ENCODE results near the gene ITGB3. TPM values are rescaled to one million over a fixed set of nuclear protein-coding genes. Genes with fewer than 3 reads are reported as not detected.
"Not testable (repeated sequence)": the region's sequence is repeated elsewhere in the genome, so short reads cannot be mapped to it uniquely, and the experiment has no call there.

ITGB3 gene
- total and polyA plus RNA-seq, 2 of the 4 experiments (the other 2 are of a cell fraction) = 9.8 to 17.6 TPM

GRCh38 chr17:47217279-47217678 is 36.3 kb upstream of the ITGB3 start:
- BruUV-seq (replicated peaks); POLR2A ChIA-PET (ENCODE audit: unreplicated experiment); H4K91ac ChIP-seq (ENCODE audit: insufficient read depth, low read depth, low read length); H4K20me1 ChIP-seq (ENCODE audit: insufficient read depth, low read length); H3K4me2 ChIP-seq (ENCODE audit: low read depth, low read length); H2AK9ac ChIP-seq (replicated peaks; ENCODE audit: low read depth, low read length, poor library complexity); H3K23ac ChIP-seq (ENCODE audit: low read depth, low read length); H2BK120ac ChIP-seq (ENCODE audit: low read depth, low read length); H2BK20ac ChIP-seq (ENCODE audit: low read depth, low read length); in situ Hi-C loops (cut with MboI; ENCODE audit: low sequenced_read_pairs); H3K56ac ChIP-seq (ENCODE audit: extremely low read depth, insufficient read depth, low read length); H3K27me3 ChIP-seq (ENCODE audit: control insufficient read depth, insufficient read depth, low read length); ATAC-seq (ENCODE audit: low read depth); H3K36me3 ChIP-seq (ENCODE audit: control insufficient read depth, insufficient read depth, low read length); H3K9ac ChIP-seq (ENCODE audit: low read depth, low read length); H2AK5ac ChIP-seq (ENCODE audit: low read depth, low read length); H2AFZ ChIP-seq (replicated peaks; ENCODE audit: low read length, poor library complexity); H4K5ac ChIP-seq (ENCODE audit: low read depth, low read length); intact Hi-C loops (cut with micrococcal nuclease); H2BK15ac ChIP-seq (ENCODE audit: low read depth, low read length); H3K9me3 ChIP-seq (ENCODE audit: control insufficient read depth, insufficient read depth, low read length); H3K27ac ChIP-seq (ENCODE audit: insufficient read depth, low read length); H3K4ac ChIP-seq (ENCODE audit: low read depth, low read length); CTCF ChIA-PET; H2BK5ac ChIP-seq (ENCODE audit: low read depth, low read length, poor library complexity, severe bottlenecking); H3K79me1 ChIP-seq (ENCODE audit: low read depth in 1 of 2, low read length in 2 of 2); dilution Hi-C loops (cut with HindIII; ENCODE audit: low sequenced_read_pairs, unreplicated experiment); H3K14ac ChIP-seq (replicated peaks; ENCODE audit: low read depth, low read length); DNase-seq; H3K9me1 ChIP-seq (ENCODE audit: insufficient read depth, low read length); H3K18ac ChIP-seq (ENCODE audit: low read depth, low read length); H4K8ac ChIP-seq (ENCODE audit: low read depth in 2 of 2, low read length in 2 of 2); H3K4me1 ChIP-seq (ENCODE audit: control insufficient read depth, insufficient read depth, low read length); H3K4me3 ChIP-seq (ENCODE audit: insufficient read depth, low read depth, low read length): not testable (repeated sequence)
- no CpG with 5 or more reads among the region's 2 CpGs for WGBS, 2 experiments (ENCODE audit: extremely low coverage in 2 of 2, insufficient read length in 1 of 2)
